HFFc6 (cell line): ENCODE results near the gene CCNF. TPM values are rescaled to one million over a fixed set of nuclear protein-coding genes. Genes with fewer than 3 reads are reported as not detected.

Source experiments
- DNase-seq: peaks from one replicate; pipeline ENCODE4 v3.0.0-alpha.2; 2018
- H3K27ac Mint-ChIP-seq: 2 replicates; pipeline ENCODE4 v1.8.0; 2020; ENCODE audit warnings: mild to moderate bottlenecking, mixed read lengths
- H3K27me3 Mint-ChIP-seq: 2 replicates; pipeline ENCODE4 v1.8.0; 2021; ENCODE audit warnings: mild to moderate bottlenecking, moderate library complexity, mixed read lengths; ENCODE audit not compliant: insufficient read depth
- H3K36me3 Mint-ChIP-seq: 2 replicates; pipeline ENCODE4 v1.8.0; 2021; ENCODE audit warnings: low read depth, mixed read lengths
- H3K4me1 Mint-ChIP-seq: 2 replicates; pipeline ENCODE4 v1.8.0; 2020; ENCODE audit warnings: low read depth, mixed read lengths
- H3K4me3 Mint-ChIP-seq: 2 replicates; pipeline ENCODE4 v1.8.0; 2020; ENCODE audit warnings: mild to moderate bottlenecking, moderate library complexity, mixed read lengths
- H3K9me3 Mint-ChIP-seq: 2 replicates; pipeline ENCODE4 v1.8.0; 2020; ENCODE audit warnings: mild to moderate bottlenecking, mixed read lengths
- CTCF ChIP-seq: fragments of 200-600 bp; sonication (generic); IDR thresholded peaks from 2 replicates; pipeline ENCODE4 v1.5.0; 2021; ENCODE audit warnings: antibody characterized with exemption, mild to moderate bottlenecking
- total RNA-seq, 6 experiments: library from RNA; stranded (reverse); fragmentation: NEBNext Ultra II Directional; extraction: Animal tissue kit (Norgen Biotek cat#: 25700); gene quantifications; 2 replicates in 1 of 6; 3 replicates in 5 of 6; pipeline ENCODE4 v1.2.3, GENCODE V29; 2021

Gene CCNF
- total RNA-seq, 6 experiments from 2014 or later: 10.9 to 22.3 (median 19.8) TPM

DNA sequence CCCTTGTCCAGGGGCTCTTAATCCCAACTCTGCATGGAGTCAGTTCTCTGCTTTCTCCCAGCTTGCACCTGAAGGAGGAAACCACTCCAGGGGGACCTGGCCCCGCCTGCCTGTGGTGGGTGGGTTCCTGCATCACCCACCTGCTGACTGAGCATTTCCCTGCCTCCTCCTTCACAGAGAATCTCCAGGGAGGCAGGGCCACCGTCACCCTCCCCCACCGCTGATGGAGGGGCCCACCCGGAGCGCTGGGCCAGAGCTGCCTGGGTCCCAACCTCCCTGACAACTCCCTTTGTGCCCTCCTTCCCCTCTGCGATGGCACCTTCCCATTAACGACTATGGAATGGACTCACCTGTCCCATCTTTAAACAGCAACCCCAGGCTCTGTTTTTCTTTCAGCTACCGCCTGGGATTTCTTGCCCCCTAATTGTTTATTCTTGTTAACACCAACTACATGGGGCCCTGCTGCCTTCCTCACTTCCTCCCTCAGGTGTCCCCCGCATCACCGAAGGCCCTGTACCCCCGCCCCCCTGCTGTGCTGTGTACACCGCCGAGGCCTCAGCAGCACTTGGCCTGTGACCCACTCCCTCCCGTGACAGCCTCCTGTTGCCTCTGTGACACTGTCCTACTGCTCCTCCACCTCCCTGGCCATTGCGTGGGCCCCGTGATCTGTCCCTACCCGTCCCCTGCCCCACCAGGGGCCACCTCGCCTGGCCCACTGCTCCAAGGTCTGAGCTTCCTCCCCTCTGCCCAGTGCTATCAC is 29.8 kb downstream of the CCNF start:
- no peak for DNase-seq
- Mint-ChIP-seq H3K36me3 (peaks cover under 1% of the 10 kb centered on the region; the same call in 1 of the 2 replicates), H3K4me3 (peak overlapping the region; percentile 88), H3K27ac (peak overlapping the region; percentile 70), H3K4me1 (peaks cover 13% of the 10 kb centered on the region), H3K9me3 (no peaks in the 10 kb centered on the region), H3K27me3 (peaks cover 4% of the 10 kb centered on the region)
- no peak for TF ChIP-seq CTCF

- Mint-ChIP-seq H3K36me3 (no peaks in the 10 kb centered on the region; the same call in 1 of the 2 replicates), H3K4me1 (peaks cover 13% of the 10 kb centered on the region), H3K27ac (peak within 1 kb of the TSS; percentile 70)
Measured at GRCh38 chr16:2459647-2460390, 30.6 kb downstream of the CCNF start, which contains the start of gene TEDC2. TSS of gene TEDC2 (plus strand) at chr16:2460109. CDS start at chr16:2460145, 36 bp downstream.

GRCh38 chr16:2460391-2460713 is 31.1 kb downstream of the CCNF start:
- H3K9me3 Mint-ChIP-seq: no peaks in the 10 kb centered on the region
- peaks cover 13% of the 10 kb centered on the region for H3K4me1 Mint-ChIP-seq
- H3K27me3 Mint-ChIP-seq: peaks cover 7% of the 10 kb centered on the region
- no peak for DNase-seq
- H3K27ac Mint-ChIP-seq: no peak overlapping the region
- no peak for TF ChIP-seq CTCF
- no peaks in the 10 kb centered on the region; the same call in 1 of the 2 replicates for H3K36me3 Mint-ChIP-seq
- H3K4me3 Mint-ChIP-seq: peak overlapping the region; percentile 88; the same call in 1 of the 2 replicates

More at GRCh38 chr16:2459647-2460390, 30.6 kb downstream of the CCNF start, which contains the start of gene TEDC2:
- no peak for TF ChIP-seq CTCF
- Mint-ChIP-seq H3K9me3 (no peaks in the 10 kb centered on the region), H3K4me3 (peak within 1 kb of the TSS; percentile 88), H3K27me3 (peaks cover 6% of the 10 kb centered on the region)
- DNase-seq: peak; percentile 84

DNA sequence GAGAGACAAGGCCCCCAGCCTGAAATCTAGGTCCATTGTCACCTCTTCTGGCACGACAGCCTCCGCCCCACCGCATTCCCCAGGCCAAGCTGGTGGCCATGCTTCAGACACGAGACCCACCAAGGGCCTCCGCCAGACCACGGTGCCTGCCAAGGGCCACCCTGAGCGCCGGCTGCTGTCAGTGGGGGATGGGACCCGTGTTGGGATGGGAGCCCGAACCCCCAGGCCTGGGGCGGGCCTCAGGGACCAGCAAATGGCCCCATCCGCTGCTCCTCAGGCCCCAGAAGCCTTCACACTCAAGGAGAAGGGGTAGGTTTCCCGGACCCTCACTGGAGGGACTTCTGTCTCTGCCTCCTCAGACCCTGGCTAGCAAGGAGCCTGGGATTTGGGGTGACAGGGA is 31.7 kb downstream of the CCNF start:
- peaks cover 7% of the 10 kb centered on the region for H3K27me3 Mint-ChIP-seq
- TF ChIP-seq CTCF: no peak
- no peaks in the 10 kb centered on the region for H3K9me3 Mint-ChIP-seq
- no peak for DNase-seq
- no peaks in the 10 kb centered on the region for H3K36me3 Mint-ChIP-seq
- peaks cover 13% of the 10 kb centered on the region for H3K4me1 Mint-ChIP-seq
- H3K4me3 Mint-ChIP-seq: peak overlapping the region; percentile 62
- H3K27ac Mint-ChIP-seq: no peak overlapping the region

DNA sequence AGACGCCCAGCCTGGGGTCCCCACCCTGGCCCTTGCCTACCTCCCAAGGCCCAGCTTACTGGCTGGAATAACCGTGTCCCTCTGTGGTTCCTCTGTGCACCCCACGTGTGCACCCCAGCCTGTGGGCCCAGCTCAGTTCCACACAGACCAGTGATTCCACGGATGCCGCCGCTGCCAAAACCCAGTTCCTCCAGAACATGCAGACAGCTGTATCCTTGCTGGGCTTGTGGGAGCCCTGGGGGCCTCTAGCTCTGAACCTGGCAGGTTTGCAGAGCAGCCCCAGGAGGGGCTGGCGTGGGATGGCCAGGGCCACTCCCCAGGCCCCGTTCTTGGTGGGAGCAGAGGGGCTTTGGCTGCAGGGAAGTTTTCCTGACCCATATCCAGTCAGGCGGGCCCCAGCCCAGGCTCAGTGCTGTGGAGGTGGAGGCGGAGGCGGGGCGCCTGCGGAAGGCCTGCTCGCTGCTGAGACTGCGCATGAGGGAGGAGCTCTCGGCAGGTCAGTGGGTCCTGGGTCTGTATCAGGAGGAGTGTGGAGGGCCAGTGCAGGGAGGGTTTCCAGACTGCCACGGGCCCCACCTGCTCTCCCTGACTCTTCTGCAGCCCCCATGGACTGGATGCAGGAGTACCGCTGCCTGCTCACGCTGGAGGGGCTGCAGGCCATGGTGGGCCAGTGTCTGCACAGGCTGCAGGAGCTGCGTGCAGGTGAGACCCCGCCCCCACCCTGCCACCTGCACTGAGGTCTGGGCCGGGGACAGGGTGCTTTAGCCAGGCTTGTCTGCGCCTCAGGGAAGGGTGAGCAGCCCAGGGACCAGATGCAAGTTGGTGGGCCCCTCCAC is 33.0 kb downstream of the CCNF start:
- no peaks in the 10 kb centered on the region for H3K9me3 Mint-ChIP-seq
- H3K4me3 Mint-ChIP-seq: no peak overlapping the region
- H3K36me3 Mint-ChIP-seq: no peaks in the 10 kb centered on the region
- H3K27ac Mint-ChIP-seq: no peak overlapping the region
- TF ChIP-seq CTCF: no peak
- peaks cover 13% of the 10 kb centered on the region for H3K4me1 Mint-ChIP-seq
- no peak for DNase-seq
- peaks cover 7% of the 10 kb centered on the region for H3K27me3 Mint-ChIP-seq
